IMR-90 (cell line): Measurements from ENCODE around the gene SENP5. TPM values are rescaled to one million over a fixed set of nuclear protein-coding genes. Genes with fewer than 3 reads are reported as not detected.

Source experiments
- ATAC-seq: fragments of 200-7000 bp; cut with Tn5 transposase; 2 replicates; pipeline ENCODE4 v1.9.1; 2020; ENCODE audit warnings: low read depth, mild to moderate bottlenecking, moderate library complexity
- BruUV-seq: library from RNA; stranded (reverse); fragments of 400-500 nt; replicated peaks from 2 replicates; lab custom pipeline; 2021; lab: Mats Ljungman, UMichigan
- CTCF ChIA-PET: fragments of 300-600 bp; formaldehyde crosslinking; extraction: SDS; loops from one replicate; lab custom pipeline; 2021; ENCODE audit warnings: antibody characterized with exemption; lab: Yijun Ruan, JAX
- POLR2A ChIA-PET: fragments of 300-600 bp; sonication (Branson Sonifier 250); formaldehyde crosslinking; loops from one replicate; lab custom pipeline; 2022; ENCODE audit warnings: antibody characterized with exemption; ENCODE audit not compliant: unreplicated experiment; lab: Charles Lee
- DNase-seq: peaks from one replicate; pipeline ENCODE4 v3.0.0; 2013
- H2AFZ ChIP-seq: replicated peaks from 2 replicates; pipeline ENCODE3; 2013; ENCODE audit warnings: low read length, mild to moderate bottlenecking; ENCODE audit not compliant: poor library complexity
- H2AK5ac ChIP-seq: 2 replicates; pipeline ENCODE4 v1.6.1; 2013; ENCODE audit warnings: low read depth, low read length, inconsistent platforms
- H2AK9ac ChIP-seq: replicated peaks from 2 replicates; pipeline ENCODE3; 2013; ENCODE audit warnings: mild to moderate bottlenecking, low read depth, low read length, moderate library complexity; ENCODE audit not compliant: poor library complexity
- H2BK120ac ChIP-seq: 2 replicates; pipeline ENCODE4 v1.6.1; 2013; ENCODE audit warnings: low read depth, low read length, inconsistent platforms
- H2BK15ac ChIP-seq: 3 replicates; pipeline ENCODE4 v1.6.1; 2013; ENCODE audit warnings: low read depth, low read length, inconsistent platforms
- H2BK20ac ChIP-seq: 2 replicates; pipeline ENCODE4 v1.6.1; 2013; ENCODE audit warnings: low read depth, mild to moderate bottlenecking, inconsistent platforms, low read length, moderate library complexity
- H2BK5ac ChIP-seq: 2 replicates; pipeline ENCODE4 v1.6.1; 2013; ENCODE audit warnings: mild to moderate bottlenecking, low read depth, low read length, inconsistent platforms; ENCODE audit not compliant: poor library complexity, severe bottlenecking
- H3K14ac ChIP-seq: replicated peaks from 2 replicates; pipeline ENCODE4 v1.6.1; 2013; ENCODE audit warnings: low read depth, low read length, inconsistent platforms
- H3K18ac ChIP-seq: 2 replicates; pipeline ENCODE4 v1.6.1; 2013; ENCODE audit warnings: low read depth, low read length, control low read depth
- H3K23ac ChIP-seq: 2 replicates; pipeline ENCODE4 v1.6.1; 2013; ENCODE audit warnings: low read depth, low read length, inconsistent platforms
- H3K27ac ChIP-seq: 2 replicates; pipeline ENCODE4 v1.5.1; 2013; ENCODE audit warnings: mild to moderate bottlenecking, control low read depth, low read length; ENCODE audit not compliant: insufficient read depth
- H3K27me3 ChIP-seq: 2 replicates; pipeline ENCODE4 v1.6.1; 2013; ENCODE audit warnings: low read length; ENCODE audit not compliant: control insufficient read depth, insufficient read depth
- H3K36me3 ChIP-seq: 2 replicates; pipeline ENCODE4 v1.6.1; 2013; ENCODE audit warnings: low read length, mixed read lengths; ENCODE audit not compliant: control insufficient read depth, insufficient read depth
- H3K4ac ChIP-seq: 2 replicates; pipeline ENCODE4 v1.6.1; 2013; ENCODE audit warnings: low read depth, low read length, inconsistent platforms
- H3K4me1 ChIP-seq: 2 replicates; pipeline ENCODE4 v1.6.1; 2013; ENCODE audit warnings: low read length, mixed read lengths; ENCODE audit not compliant: control insufficient read depth, insufficient read depth
- H3K4me2 ChIP-seq: 2 replicates; pipeline ENCODE4 v1.6.1; 2013; ENCODE audit warnings: low read depth, mild to moderate bottlenecking, control low read depth, low read length, moderate library complexity
- H3K4me3 ChIP-seq: 2 replicates; pipeline ENCODE4 v1.5.1; 2013; ENCODE audit warnings: low read depth, mild to moderate bottlenecking, control low read depth, low read length, moderate library complexity; ENCODE audit not compliant: insufficient read depth
- H3K56ac ChIP-seq: 2 replicates; pipeline ENCODE4 v1.6.1; 2013; ENCODE audit warnings: low read length, inconsistent platforms; ENCODE audit not compliant: insufficient read depth; ENCODE audit errors: extremely low read depth
- H3K79me1 ChIP-seq, 2 experiments: 2 replicates each; pipeline ENCODE4 v1.6.1; 2013; ENCODE audit warnings: low read length in 2 of 2, inconsistent platforms in 1 of 2, low read depth in 1 of 2
- H3K9ac ChIP-seq: 2 replicates; pipeline ENCODE4 v1.6.1; 2013; ENCODE audit warnings: low read depth, low read length, control low read depth
- H3K9me1 ChIP-seq: 2 replicates; pipeline ENCODE4 v1.6.1; 2013; ENCODE audit warnings: low read length, inconsistent platforms; ENCODE audit not compliant: insufficient read depth
- H3K9me3 ChIP-seq: 2 replicates; pipeline ENCODE4 v1.6.1; 2013; ENCODE audit warnings: low read length; ENCODE audit not compliant: control insufficient read depth, insufficient read depth
- H4K20me1 ChIP-seq: 2 replicates; pipeline ENCODE4 v1.6.1; 2013; ENCODE audit warnings: low read length, inconsistent platforms; ENCODE audit not compliant: insufficient read depth
- H4K5ac ChIP-seq: 2 replicates; pipeline ENCODE4 v1.6.1; 2013; ENCODE audit warnings: mild to moderate bottlenecking, low read depth, low read length, control low read depth
- H4K8ac ChIP-seq, 2 experiments: 2 replicates each; pipeline ENCODE4 v1.6.1; 2013; ENCODE audit warnings: low read depth in 2 of 2, low read length in 2 of 2, control low read depth in 1 of 2, inconsistent platforms in 1 of 2
- H4K91ac ChIP-seq: 2 replicates; pipeline ENCODE4 v1.6.1; 2013; ENCODE audit warnings: low read depth, low read length, inconsistent platforms; ENCODE audit not compliant: insufficient read depth
- CEBPB ChIP-seq: IDR thresholded peaks from 2 replicates; pipeline ENCODE4 v1.6.1; 2012; ENCODE audit warnings: low read depth, low read length, improper control_type of control experiment
- CTCF ChIP-seq: conservative IDR thresholded peaks from 2 replicates; pipeline ENCODE4 v1.5.1; 2012; ENCODE audit warnings: mild to moderate bottlenecking, low read depth, low read length, improper control_type of control experiment
- MAFK ChIP-seq: IDR thresholded peaks from 2 replicates; pipeline ENCODE4 v1.6.1; 2012; ENCODE audit warnings: low read depth, low read length, improper control_type of control experiment
- MAZ ChIP-seq: IDR thresholded peaks from 2 replicates; pipeline ENCODE4 v1.6.1; 2012; ENCODE audit warnings: low read depth, mild to moderate bottlenecking, low read length, improper control_type of control experiment, moderate library complexity, borderline replicate concordance
- NFE2L2 ChIP-seq: fragments of 150-350 bp; IDR thresholded peaks from 2 replicates; pipeline ENCODE4 v1.6.1; 2016; ENCODE audit warnings: low read depth, mild to moderate bottlenecking, low read length
- POLR2A ChIP-seq: IDR thresholded peaks from 2 replicates; pipeline ENCODE4 v1.6.1; 2012; ENCODE audit warnings: mild to moderate bottlenecking, low read depth, low read length
- RCOR1 ChIP-seq: IDR thresholded peaks from 2 replicates; pipeline ENCODE4 v1.6.1; 2012; ENCODE audit warnings: mild to moderate bottlenecking, low read length, improper control_type of control experiment; ENCODE audit not compliant: insufficient replicate concordance
- USF2 ChIP-seq: fragments of 150-350 bp; IDR thresholded peaks from 2 replicates; pipeline ENCODE4 v1.6.1; 2017; ENCODE audit warnings: mild to moderate bottlenecking, antibody characterized with exemption, low read length, low read depth
- WGBS, 2 experiments: methylation state at CpG; one replicate each; pipeline versions ENCODE4 v1.1.5 to v1.1.7; 2013; ENCODE audit warnings: missing lambda C conversion rate in 2 of 2; ENCODE audit not compliant: insufficient read length in 1 of 2; ENCODE audit errors: extremely low coverage in 2 of 2; 5-methylcytosine and 5-hydroxymethylcytosine counted together
- dilution Hi-C: fragments of 300-500 bp; cut with HindIII; formaldehyde crosslinking; loops from one replicate; pipeline ENCODE4 v1.14.3; 2018; ENCODE audit warnings: low sequenced_read_pairs; ENCODE audit not compliant: unreplicated experiment
- in situ Hi-C: fragments of 300-500 bp; cut with MboI; formaldehyde crosslinking; loops from 3 replicates; pipeline ENCODE4 v1.14.3; 2019; ENCODE audit warnings: low sequenced_read_pairs, inconsistent platforms, mixed read lengths
- intact Hi-C: fragments of 100-400 bp; cut with micrococcal nuclease; formaldehyde crosslinking; loops from 2 replicates; pipeline ENCODE4 v1.10.0; 2022
- polyA plus RNA-seq, 3 experiments: library from polyadenylated mRNA; depleted of rRNA; stranded (reverse); fragments of >200 nt; gene quantifications; 2 replicates each; pipeline ENCODE4 v1.2.3, GENCODE V29; 2012; ENCODE audit warnings: low replicate concordance in 1 of 3
- total RNA-seq: library from RNA; depleted of rRNA; stranded (reverse); fragments of >200 nt; gene quantifications from 2 replicates; pipeline ENCODE4 v1.2.3, GENCODE V29; 2012
- TF ChIP-seq, protein P1 (sequence below): fragments of 150-350 bp; IDR thresholded peaks from 2 replicates; pipeline ENCODE4 v1.6.1; 2016; ENCODE audit warnings: low read depth, mild to moderate bottlenecking, low read length, moderate library complexity, borderline replicate concordance

SENP5 gene
- total and polyA plus RNA-seq, 2 of the 4 experiments (the other 2 are of a cell fraction), result 7.4 to 44.4 TPM

DNA sequence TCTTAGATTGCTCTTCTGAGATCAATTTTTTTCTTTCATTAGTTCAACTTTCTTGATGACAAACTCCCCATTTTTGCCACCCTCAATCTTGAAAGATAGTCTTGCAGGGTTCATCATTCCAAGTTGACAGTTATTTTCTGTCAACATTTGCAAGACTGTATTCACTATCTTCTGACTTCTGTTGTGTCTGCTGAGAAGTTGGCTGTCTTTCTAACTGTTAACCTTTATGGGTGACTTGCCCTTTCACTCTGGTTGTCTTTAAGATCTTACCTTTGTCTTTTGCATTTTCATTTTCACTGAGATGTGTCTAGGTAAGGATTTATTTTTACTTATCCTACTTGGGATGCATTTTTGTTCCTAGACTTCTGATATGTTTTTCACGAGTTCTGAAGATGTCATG is 115.5 kb downstream of the SENP5 start:
- Histone ChIP-seq H4K20me1 (no peaks in the 10 kb centered on the region), H3K9ac (no peak overlapping the region), H2AK5ac (no peak overlapping the region), H3K4me2 (no peak overlapping the region), H3K4ac (no peak overlapping the region), H2AK9ac (no peak overlapping the region), H3K18ac (no peak overlapping the region), H3K27ac (no peak overlapping the region), H3K4me1 (no peaks in the 10 kb centered on the region), H4K91ac (no peak overlapping the region), H3K36me3 (no peaks in the 10 kb centered on the region), H3K79me1 (no peaks in the 10 kb centered on the region), H3K9me3 (peaks cover 5% of the 10 kb centered on the region), H3K4me3 (no peak overlapping the region), H2BK15ac (no peak overlapping the region), H2BK120ac (no peak overlapping the region), H2AFZ (no peak overlapping the region), H3K23ac (no peak overlapping the region), H3K14ac (no peak overlapping the region), H2BK5ac (no peak overlapping the region), H4K5ac (no peak overlapping the region), H3K56ac (no peak overlapping the region), H4K8ac (no peak overlapping the region), H3K9me1 (no peaks in the 10 kb centered on the region), H2BK20ac (no peak overlapping the region), H3K27me3 (peaks cover 19% of the 10 kb centered on the region)
- ChIA-PET CTCF (no interaction called here), POLR2A (no interaction called here)
- no CpG with 5 or more reads among the region's 1 CpG for WGBS, 2 experiments
- dilution Hi-C loops, result no loop called here
- ATAC-seq, result no peak
- in situ Hi-C loops, result no loop called here
- no peak for DNase-seq
- no TSS peak for BruUV-seq
- intact Hi-C loops, result no loop called here
- TF ChIP-seq NFE2L2 (no peak), MAFK (no peak), USF2 (no peak), CTCF (no peak), RCOR1 (no peak), POLR2A (no peak), CEBPB (no peak), MAZ (no peak)
- TF ChIP-seq, protein P1, sequence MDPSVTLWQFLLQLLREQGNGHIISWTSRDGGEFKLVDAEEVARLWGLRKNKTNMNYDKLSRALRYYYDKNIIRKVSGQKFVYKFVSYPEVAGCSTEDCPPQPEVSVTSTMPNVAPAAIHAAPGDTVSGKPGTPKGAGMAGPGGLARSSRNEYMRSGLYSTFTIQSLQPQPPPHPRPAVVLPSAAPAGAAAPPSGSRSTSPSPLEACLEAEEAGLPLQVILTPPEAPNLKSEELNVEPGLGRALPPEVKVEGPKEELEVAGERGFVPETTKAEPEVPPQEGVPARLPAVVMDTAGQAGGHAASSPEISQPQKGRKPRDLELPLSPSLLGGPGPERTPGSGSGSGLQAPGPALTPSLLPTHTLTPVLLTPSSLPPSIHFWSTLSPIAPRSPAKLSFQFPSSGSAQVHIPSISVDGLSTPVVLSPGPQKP, result no peak
